ENCODE results near the gene WDR54.

GRCh38 chr2:74472945-74473258, 51.4 kb downstream of the WDR54 start:
- TF ChIP-seq CTCF (IDR thresholded peaks at IDR 0.05; ENCODE audit: extremely low read depth in 1 of 2, insufficient read depth in 1 of 2, low read depth in 1 of 2, low read length in 2 of 2) (no peak), POLR2A (IDR thresholded peaks at IDR 0.05; ENCODE audit: low read depth, low read length) (no peak), MAX (IDR thresholded peaks at IDR 0.05; ENCODE audit: insufficient read depth, insufficient read length) (no peak), POLR2AphosphoS5 (IDR thresholded peaks at IDR 0.05; ENCODE audit: insufficient read depth, low read depth, low read length) (no peak), EZH2 (IDR thresholded peaks at IDR 0.05; ENCODE audit: borderline replicate concordance, low read depth, low read length, severe bottlenecking) (no peak), GATA2 (IDR thresholded peaks at IDR 0.05; ENCODE audit: insufficient read depth, insufficient read length, low read depth, low read length) (no peak)
